GM21423 (cell line): Measurements from ENCODE around the gene ADSS1.

Experiments
- ATAC-seq: cut with Tn5 transposase; IDR thresholded peaks from one replicate; pipeline ENCODE4 v1.9.1; 2021; ENCODE audit warnings: mild to moderate bottlenecking, moderate library complexity; ENCODE audit not compliant: unreplicated experiment

Gene ADSS1

DNA sequence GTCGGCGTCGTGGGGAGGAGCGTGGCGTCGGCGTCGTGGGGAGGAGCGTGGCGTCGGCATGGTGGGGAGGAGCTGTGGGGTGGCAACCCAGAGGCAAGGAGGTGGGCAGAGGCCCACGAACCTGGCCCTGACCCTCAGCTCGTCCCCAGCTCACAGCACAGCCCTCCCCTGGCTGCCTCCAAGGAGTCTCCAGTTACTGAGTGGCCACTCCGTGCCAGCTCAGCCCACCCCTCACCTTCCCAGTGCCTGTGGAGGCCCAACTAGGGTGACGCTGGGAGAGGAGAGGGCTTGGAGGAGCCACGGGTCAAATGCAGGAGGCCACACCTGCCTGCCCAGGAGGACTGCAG, 5.8 kb downstream of the ADSS1 start:
- ATAC-seq = no peak

DNA sequence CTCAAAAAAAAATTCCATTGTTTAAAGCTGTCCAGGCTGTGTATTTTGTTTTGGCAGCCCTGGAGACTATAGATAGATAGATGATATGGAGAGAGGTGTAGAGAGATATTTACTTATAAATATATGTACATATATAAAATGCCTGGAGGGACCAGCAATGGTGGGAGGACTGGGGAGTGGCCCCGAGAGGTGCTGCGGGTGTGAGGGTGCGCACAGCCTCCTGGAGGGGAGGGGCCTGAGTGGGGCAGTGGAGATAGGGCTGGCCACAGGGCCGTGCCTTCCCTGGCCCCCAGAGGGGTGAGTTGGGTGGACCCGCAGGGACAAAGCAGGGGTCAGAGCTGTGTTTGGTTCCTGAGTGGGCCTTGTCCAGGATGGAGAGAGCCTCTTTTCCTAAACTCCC, 6.5 kb downstream of the ADSS1 start:
- no peak for ATAC-seq

DNA sequence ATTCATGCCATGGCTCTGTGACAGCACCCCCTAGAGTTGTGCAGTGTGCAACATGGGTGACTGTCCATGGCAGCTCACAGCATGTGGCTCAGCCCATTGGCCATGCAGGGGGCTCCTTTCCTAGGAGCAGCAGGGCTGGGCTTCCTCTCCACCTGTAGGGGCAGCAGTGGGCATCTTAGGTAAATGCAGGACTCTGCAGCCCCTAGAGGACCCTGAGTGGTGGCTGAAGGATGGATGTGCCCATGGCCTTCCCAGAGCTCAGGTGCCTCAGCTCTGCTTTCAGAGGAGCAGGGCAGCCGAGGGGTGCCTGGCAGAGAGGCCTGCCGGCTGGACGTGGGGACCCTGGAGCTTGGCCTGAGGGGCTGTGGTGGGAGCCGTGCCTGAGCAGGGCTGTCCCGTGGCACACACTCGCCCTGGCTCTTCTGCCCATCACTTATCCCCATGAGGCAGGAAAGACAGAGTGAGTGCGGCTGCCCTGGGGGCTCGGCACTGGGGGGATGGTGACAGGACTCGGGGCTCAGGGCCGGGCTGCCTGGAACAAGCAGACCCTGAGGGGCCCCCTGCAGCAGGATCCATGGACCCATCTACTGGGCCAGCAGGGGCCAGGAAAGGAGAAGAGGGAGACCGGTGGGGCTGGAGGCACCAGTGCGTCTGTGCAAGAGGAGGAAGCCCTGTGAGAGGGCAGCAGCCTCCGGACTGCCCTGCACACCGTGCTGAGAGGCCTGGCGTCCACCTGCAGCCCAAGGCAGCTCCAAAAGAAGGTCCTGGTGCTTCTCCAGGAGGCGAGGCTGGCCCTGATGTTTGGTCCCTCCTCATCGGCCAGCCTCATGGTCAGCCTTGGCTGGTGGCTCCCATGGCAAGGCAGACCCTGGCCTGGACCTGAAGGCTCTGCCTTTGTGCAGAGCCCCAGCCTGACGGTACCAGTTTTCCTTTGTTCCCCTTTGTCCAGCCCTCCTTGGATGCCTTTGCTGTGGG, 7.6 kb downstream of the ADSS1 start:
- ATAC-seq = no peak

DNA sequence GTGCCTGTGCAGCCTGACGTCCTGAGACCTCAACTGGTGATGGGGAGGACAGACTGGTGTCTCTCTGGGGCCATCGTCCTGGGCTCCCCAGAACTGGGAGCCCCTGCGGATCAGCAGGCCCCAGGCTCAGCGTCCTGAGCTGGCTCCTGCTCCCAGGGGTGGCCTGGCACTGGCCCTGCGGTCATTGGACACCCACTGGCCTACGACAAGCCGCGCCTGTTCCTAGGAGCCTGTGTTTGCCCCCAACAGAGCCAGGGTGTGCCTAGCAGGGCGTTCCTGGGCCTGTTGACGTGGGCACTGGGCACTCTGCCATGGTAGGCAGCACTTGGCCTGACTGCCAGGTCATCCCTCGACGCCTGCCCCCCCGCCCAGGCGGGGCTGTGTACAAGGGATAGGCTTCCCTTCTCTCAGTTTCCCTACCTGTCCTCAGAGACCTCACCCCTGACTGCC, 8.4 kb downstream of the ADSS1 start:
- no peak for ATAC-seq

DNA sequence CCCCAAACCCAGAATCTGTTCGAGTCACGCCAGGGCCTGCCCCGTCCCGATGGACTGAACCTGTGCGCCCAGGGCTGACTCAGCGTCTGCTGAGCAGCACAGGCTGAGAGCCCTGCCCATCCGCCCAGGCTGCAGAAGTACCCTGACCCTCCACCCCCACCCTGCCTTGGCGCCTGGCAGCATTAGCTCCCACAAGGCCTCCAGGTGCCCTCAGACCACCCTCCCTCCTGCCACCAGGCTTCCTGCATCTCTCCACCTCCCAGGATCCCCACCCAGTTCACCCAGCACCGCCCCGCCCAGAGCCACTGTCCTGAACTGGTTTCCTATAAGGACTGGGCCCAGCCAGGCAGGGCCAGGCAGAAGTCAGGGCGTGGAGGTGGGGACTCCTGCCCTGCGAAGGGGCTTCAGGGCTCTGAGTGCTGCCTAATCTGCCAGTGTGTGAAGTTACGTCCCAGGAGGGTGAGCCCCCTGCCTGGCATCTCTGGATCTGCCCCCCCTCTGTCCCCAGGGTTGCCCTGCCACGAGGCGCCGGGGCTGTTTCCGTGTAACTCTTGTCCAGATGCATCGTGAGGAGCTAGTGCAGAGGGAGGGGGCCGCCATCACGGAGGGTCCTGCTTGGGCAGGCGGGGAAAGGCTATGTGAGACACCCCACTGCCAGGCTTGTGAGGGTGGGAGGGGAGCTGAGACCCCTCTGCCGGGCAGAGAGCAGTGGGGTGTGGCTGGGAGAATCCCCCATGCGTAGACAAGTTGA, 9.1 kb downstream of the ADSS1 start:
- no peak for ATAC-seq

DNA sequence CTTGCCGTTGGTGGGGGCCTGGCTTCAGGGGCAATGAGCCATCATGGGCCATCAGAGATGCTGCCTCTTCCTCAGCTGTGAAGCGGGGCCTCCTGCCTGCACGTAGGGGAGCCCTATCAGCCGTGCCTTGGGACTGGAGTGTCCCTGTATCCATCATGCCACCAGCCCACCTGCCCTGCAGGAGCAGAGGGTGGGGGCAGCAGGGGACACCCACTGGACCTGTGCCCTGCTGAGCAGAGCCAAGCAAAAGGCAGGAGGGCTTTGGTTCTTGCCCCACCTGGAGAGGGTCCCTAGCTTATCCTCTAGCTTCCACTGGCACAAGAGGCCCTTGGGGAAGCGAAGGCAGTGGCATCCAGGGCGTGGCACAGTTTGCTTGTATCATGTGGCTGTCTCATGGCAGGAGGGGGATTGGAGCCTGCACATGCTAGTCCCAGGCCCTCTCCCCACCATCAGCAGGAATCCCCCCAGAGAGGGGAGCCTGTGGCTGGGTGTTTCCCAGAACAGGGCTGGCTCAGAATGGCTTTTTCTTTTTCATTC, 10.1 kb downstream of the ADSS1 start:
- ATAC-seq = no peak

DNA sequence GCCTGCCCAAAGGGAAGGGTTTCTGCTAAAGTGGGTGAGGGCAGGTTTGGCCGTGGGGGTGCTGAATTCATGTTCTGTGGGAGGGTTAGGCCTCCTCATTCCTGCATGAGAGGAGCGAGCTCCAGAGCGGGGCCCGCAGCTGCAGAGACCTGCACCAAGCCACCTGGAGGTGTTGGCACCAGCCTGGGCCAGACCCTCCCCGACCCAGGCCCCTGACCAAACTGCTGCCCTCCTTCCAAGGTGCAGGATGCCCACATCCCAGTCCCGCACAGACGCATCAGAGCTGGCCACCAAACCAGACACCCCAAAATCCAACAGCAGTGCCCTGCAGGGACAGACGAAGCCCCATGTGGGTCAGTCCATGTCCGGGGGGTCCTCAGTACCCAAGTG, 10.6 kb downstream of the ADSS1 start:
- no peak for ATAC-seq

DNA sequence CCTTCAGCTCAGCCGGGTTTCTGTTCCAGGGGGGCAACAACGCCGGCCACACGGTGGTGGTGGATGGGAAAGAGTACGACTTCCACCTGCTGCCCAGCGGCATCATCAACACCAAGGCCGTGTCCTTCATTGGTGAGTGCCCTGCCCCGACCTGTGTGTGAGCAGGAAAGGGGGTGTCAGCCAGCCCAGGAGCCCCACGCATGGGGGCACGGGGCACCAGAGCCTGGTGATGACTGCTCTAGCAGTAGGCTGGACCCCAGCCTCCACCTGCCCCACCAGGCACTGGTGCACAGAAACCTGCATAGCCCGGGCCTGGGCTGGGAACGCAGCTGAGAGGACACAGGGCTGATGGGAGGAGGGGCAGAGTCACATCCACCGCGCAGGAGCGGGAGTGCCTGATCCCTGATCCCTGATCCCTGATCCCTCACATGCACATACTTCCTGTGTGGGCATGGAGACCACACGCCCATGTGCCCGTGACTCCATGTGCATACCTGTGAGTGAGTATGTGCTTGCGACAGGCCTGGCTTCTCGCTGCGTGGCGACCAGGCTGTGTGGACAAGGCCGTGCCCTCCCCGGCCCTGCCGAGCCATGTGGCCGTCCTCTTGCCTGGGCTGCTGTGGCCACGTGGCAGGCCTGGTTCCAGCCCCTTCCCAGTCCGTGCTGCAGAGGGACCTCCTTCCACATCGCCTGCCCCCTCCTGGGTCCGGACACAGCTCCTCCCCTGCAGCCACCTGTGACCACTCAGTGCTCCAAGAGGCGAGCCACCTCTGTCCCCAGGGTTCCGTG, 11.2 kb downstream of the ADSS1 start:
- no peak for ATAC-seq

DNA sequence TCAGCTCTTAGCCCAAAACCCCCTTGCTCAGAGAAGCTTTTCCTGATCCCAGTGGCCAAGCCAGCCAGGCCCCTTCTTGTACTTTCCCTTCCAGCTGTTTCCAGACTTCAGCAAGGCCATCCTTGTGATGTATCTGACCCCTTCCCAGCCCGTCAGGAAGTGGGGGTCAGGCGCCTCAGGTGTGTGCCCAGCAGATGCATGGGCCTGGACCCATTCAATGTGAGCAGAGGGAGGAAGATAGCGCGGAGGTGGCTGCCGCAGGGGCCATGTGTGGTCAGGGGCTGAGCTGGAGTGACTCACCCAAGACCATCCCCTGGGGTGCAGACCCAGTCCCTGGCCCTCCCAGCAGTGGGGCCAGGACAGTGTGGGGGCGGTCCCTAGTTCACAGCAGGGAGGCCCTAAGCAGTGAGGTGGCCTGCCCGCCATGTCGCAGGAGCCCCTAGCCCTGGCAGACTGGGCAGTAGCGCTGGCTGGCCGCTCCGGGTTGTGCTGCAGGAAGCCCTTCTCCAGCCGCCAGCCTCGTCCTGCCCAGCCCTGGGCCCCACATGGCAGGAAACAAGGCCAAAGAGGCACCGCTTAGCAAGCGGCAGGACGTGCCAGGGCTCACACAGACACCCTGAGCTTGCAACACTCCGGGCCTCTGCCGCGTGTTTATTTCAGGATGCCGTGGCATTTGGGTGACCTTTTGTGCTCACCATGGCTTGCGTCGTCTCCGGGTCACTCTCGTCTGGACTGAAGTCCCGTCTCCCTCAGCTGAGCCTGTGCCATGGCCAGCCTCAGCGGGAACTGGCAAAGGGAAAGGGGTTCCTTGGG, 12.0 kb downstream of the ADSS1 start:
- no peak for ATAC-seq

DNA sequence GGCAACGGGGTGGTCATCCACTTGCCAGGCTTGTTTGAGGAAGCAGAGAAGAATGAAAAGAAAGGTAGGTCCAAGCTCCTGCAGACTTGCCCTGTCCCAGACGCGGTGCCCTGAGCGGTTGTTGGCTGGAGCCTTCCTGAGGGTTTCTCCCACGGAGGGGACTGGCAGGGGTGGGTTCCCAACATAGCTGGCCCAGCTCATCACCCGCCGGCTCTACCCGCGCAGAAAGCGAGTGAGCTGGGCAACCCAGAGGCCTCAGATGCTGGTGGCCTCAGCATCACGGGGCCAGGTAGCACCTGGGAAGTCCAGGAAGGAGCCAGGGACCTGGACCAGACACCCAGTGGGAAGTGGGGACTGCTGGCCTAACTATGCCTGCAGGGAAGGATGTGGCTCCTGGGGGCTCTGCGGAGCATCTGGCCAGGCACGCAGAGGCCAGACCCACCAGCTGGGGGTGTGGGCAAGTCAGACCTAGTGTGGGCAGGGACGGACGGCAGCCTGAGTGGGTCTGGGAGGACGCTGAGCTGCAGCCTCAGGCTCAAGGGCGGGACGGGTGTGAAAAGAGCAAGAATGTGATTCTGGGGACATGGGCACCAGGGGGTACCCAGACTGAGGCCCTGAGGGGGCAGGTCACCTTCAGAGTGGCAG, 14.5 kb downstream of the ADSS1 start:
- no peak for ATAC-seq

DNA sequence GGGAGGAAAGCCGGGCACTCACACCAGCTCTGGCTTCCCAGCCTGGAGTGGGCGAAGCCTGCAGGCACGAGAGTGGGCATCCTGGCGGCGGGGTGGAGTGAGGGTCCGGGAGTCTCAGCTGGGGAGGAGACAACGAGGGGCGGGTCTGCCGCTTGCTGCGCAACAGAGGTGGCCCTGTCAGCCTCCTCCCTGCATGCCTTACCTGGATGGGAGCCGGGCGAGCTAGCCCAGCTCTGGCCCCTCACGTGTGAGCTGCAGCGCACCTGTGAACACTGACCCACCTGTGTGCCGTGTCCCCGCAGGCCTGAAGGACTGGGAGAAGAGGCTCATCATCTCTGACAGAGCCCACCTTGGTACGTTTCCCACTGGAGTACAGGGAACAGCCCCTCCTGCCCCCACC, 15.0 kb downstream of the ADSS1 start:
- no peak for ATAC-seq

DNA sequence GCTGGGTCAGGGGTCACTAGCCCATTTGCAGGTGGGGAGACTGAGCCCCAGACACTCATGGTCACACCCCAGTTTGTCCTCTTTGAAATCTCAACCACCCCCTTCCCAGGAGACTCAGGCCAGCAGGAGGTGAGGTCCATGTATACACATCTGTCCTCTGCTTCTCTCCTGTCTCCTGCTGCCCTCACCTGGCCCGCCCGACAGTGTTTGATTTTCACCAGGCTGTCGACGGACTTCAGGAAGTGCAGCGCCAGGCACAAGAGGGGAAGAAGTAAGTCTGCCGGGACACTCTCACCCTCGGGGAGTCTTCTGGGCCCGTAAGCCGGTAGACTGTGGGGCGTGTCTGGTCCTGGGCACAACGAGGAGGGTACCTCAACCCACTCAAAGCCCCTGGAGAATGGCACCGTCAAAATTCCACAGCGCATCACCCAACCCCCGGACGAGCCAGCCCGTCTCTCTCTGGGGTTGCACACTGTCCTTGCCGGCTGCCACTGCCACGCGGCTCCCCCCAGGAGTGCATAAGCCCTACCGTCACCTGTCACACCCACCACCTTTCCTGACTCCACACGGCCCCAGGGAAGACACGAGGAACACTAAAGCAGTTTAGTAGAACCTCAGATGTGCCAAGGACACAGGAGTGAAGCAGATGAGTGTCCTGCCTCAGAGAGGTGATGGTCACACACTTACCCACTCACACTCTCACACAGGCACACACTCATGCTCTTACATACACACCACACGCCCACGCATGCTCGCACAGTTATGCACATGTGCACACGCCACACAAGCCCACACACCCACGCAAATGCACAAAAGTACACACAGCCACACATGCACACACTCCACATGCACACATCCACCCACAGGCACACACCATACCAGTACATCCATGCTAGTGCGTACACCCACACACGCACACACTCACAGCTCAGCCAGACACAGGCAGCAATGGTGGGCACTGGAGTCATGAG, 15.8 kb downstream of the ADSS1 start:
- ATAC-seq = no peak

DNA sequence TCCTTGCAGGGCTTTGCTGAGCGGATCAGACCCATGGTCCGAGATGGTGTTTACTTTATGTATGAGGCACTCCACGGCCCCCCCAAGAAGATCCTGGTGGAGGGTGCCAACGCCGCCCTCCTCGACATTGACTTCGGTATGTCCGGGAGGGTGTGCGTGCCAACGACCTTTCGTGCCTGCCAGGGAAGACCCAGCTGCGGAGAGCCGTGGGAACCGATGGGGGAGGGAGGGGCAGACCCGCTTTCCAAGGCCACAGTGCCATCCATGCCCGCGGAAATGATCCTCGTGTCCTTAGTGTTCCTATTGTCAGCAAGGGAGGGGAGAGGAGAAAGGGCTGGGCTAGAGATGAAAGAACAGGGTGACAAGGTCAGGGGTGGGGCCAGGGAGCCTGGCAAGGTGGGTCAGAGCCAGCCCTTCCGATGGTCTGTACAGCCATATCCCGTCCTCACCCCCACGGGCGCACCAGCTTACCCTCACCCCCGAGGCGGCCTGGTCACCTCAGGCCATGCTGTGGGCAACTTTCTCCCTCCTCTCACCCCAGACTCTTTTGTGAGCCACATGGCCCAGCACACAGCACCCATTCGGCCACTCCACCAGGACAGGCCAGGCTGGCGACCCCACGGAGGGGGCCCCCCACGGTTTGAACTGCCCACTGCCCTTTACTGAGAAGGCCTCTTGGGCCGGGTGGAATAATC, 17.2 kb downstream of the ADSS1 start:
- no peak for ATAC-seq

DNA sequence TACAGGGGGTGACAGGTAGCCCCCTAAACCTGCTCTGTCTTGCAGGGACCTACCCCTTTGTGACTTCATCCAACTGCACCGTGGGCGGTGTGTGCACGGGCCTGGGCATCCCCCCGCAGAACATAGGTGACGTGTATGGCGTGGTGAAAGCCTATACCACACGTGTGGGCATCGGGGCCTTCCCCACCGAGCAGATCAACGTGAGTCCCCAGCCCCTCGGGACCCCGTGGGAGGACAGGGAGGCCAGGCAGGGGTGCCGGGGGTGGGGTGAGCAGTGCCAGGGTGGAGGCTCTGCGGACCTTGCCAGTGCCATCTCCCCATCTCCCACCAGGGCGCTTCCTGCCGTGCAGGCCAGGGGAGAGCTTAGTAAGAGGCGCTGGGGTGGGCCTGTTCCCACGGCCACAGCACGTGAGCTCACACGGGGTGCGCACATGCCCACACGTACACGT, 17.8 kb downstream of the ADSS1 start:
- no peak for ATAC-seq

DNA sequence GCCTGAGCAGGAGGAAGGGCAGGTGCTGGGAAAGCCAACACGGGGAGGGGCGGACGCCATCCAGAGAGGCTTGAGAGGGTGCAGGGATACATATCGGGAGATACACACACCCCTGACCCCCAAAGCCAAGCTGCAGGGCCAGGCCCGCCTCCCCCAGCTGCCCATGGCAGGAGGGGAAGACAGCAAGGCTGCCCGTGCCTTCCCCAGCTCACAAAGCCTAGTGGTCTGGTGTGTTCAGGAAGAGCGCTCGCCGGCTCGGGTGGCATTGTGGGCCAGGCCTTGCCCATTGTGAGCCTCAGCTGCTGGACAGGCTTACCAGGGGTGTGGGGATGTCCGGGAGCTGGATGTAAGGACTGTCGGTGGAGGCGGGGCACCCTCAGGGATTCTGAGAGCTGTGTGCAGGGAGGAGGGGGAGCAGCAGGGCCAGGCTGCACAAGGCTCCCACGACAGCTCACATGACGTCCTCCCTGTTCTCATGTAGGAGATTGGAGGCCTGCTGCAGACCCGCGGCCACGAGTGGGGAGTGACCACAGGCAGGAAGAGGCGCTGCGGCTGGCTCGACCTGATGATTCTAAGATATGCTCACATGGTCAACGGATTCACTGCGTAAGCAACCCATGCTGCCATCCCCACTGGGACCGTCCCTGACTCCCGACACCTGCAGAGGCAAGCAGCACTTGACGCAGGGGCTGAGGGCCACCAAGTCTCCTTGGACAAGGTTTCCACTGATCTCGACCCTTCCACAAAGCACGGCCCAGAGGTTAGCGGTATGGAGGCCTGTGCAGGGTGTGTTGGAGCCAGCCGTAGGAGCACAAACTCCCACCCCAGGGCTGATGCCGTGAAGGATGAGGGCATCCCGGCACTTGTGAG, 18.8 kb downstream of the ADSS1 start:
- no peak for ATAC-seq

DNA sequence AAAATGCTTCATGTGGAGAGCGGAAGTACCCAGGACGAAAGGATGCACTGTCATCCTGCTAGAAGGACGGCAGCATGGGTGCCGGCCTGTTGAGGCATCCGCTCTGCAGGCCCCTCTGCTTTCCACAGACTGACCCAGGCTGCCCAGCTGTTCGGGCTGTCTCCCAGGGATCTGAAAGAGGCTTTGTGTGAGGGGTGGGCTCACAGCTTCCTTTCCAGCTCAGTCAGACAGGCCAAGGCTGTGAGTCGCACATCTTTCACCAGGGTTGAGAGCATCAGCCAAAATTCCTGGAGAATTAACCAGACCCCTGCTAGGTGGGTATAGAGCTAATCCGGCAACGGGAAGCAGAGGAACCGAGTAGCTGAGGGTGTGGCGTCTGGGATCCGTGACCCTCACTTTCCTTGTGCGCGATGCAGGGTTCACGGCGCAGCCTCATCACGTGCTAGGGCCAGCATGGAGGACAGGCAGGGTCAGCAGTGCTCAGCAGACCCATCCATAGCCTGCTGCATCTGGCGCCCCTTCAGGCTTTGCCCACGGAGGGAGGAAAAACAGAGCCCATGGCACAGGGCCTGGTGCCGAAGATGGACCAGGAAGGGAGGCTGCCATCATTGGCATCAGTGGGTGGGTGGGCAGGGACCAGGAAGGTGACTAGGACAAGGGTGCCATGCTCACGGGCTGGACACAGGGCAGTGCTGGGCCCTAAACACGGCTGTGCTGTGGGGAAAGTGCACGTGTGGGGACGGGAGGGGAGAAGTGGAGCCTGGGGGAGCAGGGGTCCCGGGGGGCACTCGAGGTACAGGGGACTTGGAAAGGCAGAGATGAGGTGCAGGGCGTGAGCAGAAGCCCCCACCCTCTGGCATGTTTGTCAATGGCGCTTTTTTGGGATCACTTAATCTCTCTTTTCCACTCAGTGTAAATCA, 19.7 kb downstream of the ADSS1 start:
- no peak for ATAC-seq
